Keratinocyte (primary cell): Measurements from ENCODE around the gene MBTPS1. TPM values are rescaled to one million over a fixed set of nuclear protein-coding genes. Genes with fewer than 3 reads are reported as not detected.

Source experiments
- DNase-seq: peaks from one replicate; pipeline ENCODE4 v3.0.0-alpha.2; 2011; ENCODE audit warnings: low read depth, missing footprints, low spot score
- FAIRE-seq: peaks from 2 replicates; lab custom pipeline; 2011; peaks lifted over from hg19 to GRCh38; lab: Jason Lieb, UNC
- H2AFZ ChIP-seq: 2 replicates; pipeline ENCODE4 v1.6.0; 2012; ENCODE audit warnings: low read length, control low read depth, inconsistent platforms; ENCODE audit not compliant: control insufficient read depth
- H3K27ac ChIP-seq: 2 replicates; pipeline ENCODE4 v1.5.1; 2011; ENCODE audit warnings: low read length; ENCODE audit not compliant: control insufficient read depth, insufficient read depth
- H3K27me3 ChIP-seq: 3 replicates; pipeline ENCODE4 v1.6.0; 2011; ENCODE audit warnings: low read length; ENCODE audit not compliant: control insufficient read depth, insufficient read depth; ENCODE audit errors: extremely low read depth
- H3K36me3 ChIP-seq, 2 experiments: 2 replicates in 1 of 2; 3 replicates in 1 of 2; pipeline ENCODE4 v1.5.1; 2011; ENCODE audit warnings: low read length in 2 of 2, mild to moderate bottlenecking in 1 of 2; ENCODE audit not compliant: control insufficient read depth in 2 of 2, insufficient read depth in 2 of 2; ENCODE audit errors: extremely low read depth in 1 of 2
- H3K4me1 ChIP-seq: 3 replicates; pipeline ENCODE4 v1.5.1; 2011; ENCODE audit warnings: low read length; ENCODE audit not compliant: control insufficient read depth, insufficient read depth; ENCODE audit errors: extremely low read depth
- H3K4me2 ChIP-seq: 3 replicates; pipeline ENCODE4 v1.6.0; 2011; ENCODE audit warnings: low read depth, low read length; ENCODE audit not compliant: control insufficient read depth, insufficient read depth; ENCODE audit errors: extremely low read depth
- H3K4me3 ChIP-seq, 3 experiments: fragments of 200-600 bp in 1 of 3; sonication (generic) in 1 of 3; 2 replicates in 2 of 3; 3 replicates in 1 of 3; pipeline ENCODE4 v1.5.1; 2011 to 2016; ENCODE audit warnings: low read length in 3 of 3, mild to moderate bottlenecking in 3 of 3, control low read depth in 2 of 3, inconsistent platforms in 1 of 3, low read depth in 1 of 3, mixed read lengths in 1 of 3, mixed run types in 1 of 3, moderate library complexity in 1 of 3; ENCODE audit not compliant: control insufficient read depth in 2 of 3, insufficient read depth in 2 of 3; ENCODE audit errors: extremely low read depth in 1 of 3
- H3K79me2 ChIP-seq: 2 replicates; pipeline ENCODE4 v1.6.0; 2012; ENCODE audit warnings: low read length; ENCODE audit not compliant: control insufficient read depth, insufficient read depth
- H3K9ac ChIP-seq: 3 replicates; pipeline ENCODE4 v1.6.0; 2011; ENCODE audit warnings: low read length; ENCODE audit not compliant: control insufficient read depth, insufficient read depth; ENCODE audit errors: extremely low read depth
- H3K9me1 ChIP-seq: 3 replicates; pipeline ENCODE4 v1.6.0; 2011; ENCODE audit warnings: low read length; ENCODE audit not compliant: control insufficient read depth, insufficient read depth; ENCODE audit errors: extremely low read depth
- H3K9me3 ChIP-seq: 2 replicates; pipeline ENCODE4 v1.5.1; 2012; ENCODE audit warnings: low read depth, low read length; ENCODE audit not compliant: control insufficient read depth
- H4K20me1 ChIP-seq: 3 replicates; pipeline ENCODE4 v1.6.0; 2011; ENCODE audit warnings: low read length; ENCODE audit not compliant: control insufficient read depth, insufficient read depth; ENCODE audit errors: extremely low read depth
- CTCF ChIP-seq, 3 experiments: IDR thresholded peaks in 1 of 3; conservative IDR thresholded peaks in 1 of 3; optimal IDR thresholded peaks in 1 of 3; 2 replicates in 2 of 3; 3 replicates in 1 of 3; pipeline versions ENCODE3 to v1.5.1; 2011; ENCODE audit warnings: low read length in 3 of 3, mild to moderate bottlenecking in 3 of 3, moderate library complexity in 2 of 3, control low read depth in 1 of 3, inconsistent platforms in 1 of 3; ENCODE audit not compliant: insufficient read depth in 2 of 3; ENCODE audit errors: extremely low read depth in 1 of 3
- EZH2 ChIP-seq: IDR thresholded peaks from one replicate; pipeline ENCODE4 v1.6.1; 2012; ENCODE audit warnings: inconsistent platforms, mild to moderate bottlenecking, low read length, moderate library complexity
- dilution Hi-C: fragments of 300-500 bp; cut with MboI; formaldehyde crosslinking; loops from one replicate; pipeline ENCODE4 v1.7.0; 2020; ENCODE audit warnings: low sequenced_read_pairs; ENCODE audit not compliant: extremely low pct_ligation_motif_present
- polyA plus RNA-seq, 5 experiments: library from polyadenylated mRNA; depleted of rRNA in 3 of 5; stranded (reverse) in 3 of 5; stranded (forward) in 1 of 5; unstranded in 1 of 5; fragments of >200 nt; gene quantifications; 1 replicate in 1 of 5; 2 replicates in 3 of 5; 3 replicates in 1 of 5; pipeline versions ENCODE4 v1.2.1 to v1.2.3, GENCODE V29; 2011 to 2012; ENCODE audit warnings: missing spikeins in 2 of 5, low read depth in 1 of 5, low replicate concordance in 1 of 5

MBTPS1 gene
- polyA plus RNA-seq, 1 donor (not counting 4 experiments of a cell fraction or from before 2014, with no cell fraction given): 56.0 TPM

- Histone ChIP-seq H3K27ac (no peak overlapping the region), H3K4me1 (no peaks in the 10 kb centered on the region), H3K4me3 (no peak overlapping the region), H2AFZ (no peak overlapping the region), H4K20me1 (no peaks in the 10 kb centered on the region), H3K27me3 (no peaks in the 10 kb centered on the region), H3K4me2 (no peak overlapping the region), H3K9me3 (no peaks in the 10 kb centered on the region), H3K9me1 (no peaks in the 10 kb centered on the region), H3K79me2 (no peaks in the 10 kb centered on the region), H3K9ac (no peak overlapping the region), H3K36me3 (peaks cover 27 to 30% of the 10 kb centered on the region in 2 experiments)
- dilution Hi-C loops: no loop called here
- FAIRE-seq: no peak
- TF ChIP-seq EZH2 (no peak), CTCF (optimal IDR thresholded peaks at IDR 0.05 in 1 of 3, IDR thresholded peaks at IDR 0.05 in 1 of 3, conservative IDR thresholded peaks at IDR 0.05 in 1 of 3; ENCODE audit: extremely low read depth in 1 of 3, insufficient read depth in 2 of 3, low read length in 3 of 3) (no peak)
- DNase-seq: no peak
These were observed 48.7 kb downstream of the MBTPS1 start for GRCh38 chr16:84068041-84068440.

GRCh38 chr16:84067640-84068039 is 49.1 kb downstream of the MBTPS1 start:
- Histone ChIP-seq H3K4me1 (no peaks in the 10 kb centered on the region), H2AFZ (no peak overlapping the region), H3K27me3 (no peaks in the 10 kb centered on the region), H3K9me3 (no peaks in the 10 kb centered on the region), H3K4me2 (no peak overlapping the region), H3K9ac (no peak overlapping the region), H3K36me3 (peaks cover 27 to 30% of the 10 kb centered on the region in 2 experiments), H4K20me1 (no peaks in the 10 kb centered on the region), H3K27ac (no peak overlapping the region), H3K4me3 (no peak overlapping the region), H3K9me1 (no peaks in the 10 kb centered on the region), H3K79me2 (no peaks in the 10 kb centered on the region)
- dilution Hi-C loops: no loop called here
- no peak for FAIRE-seq
- no peak for TF ChIP-seq CTCF (optimal IDR thresholded peaks at IDR 0.05 in 1 of 3, IDR thresholded peaks at IDR 0.05 in 1 of 3, conservative IDR thresholded peaks at IDR 0.05 in 1 of 3; ENCODE audit: extremely low read depth in 1 of 3, insufficient read depth in 2 of 3, low read length in 3 of 3)
- no peak for TF ChIP-seq EZH2
- DNase-seq: no peak
